ENCODE data around the gene TMSB15B. TPM values are rescaled to one million over a fixed set of nuclear protein-coding genes. Genes with fewer than 3 reads are reported as not detected.
"Not testable (repeated sequence)": the region's sequence is repeated elsewhere in the genome, so short reads cannot be mapped to it uniquely, and the experiment has no call there.

The TMSB15B gene
- total and polyA plus RNA-seq, 4 experiments from 2014 or later: 4.5 to 6.5 (median 6.3) TPM

DNA sequence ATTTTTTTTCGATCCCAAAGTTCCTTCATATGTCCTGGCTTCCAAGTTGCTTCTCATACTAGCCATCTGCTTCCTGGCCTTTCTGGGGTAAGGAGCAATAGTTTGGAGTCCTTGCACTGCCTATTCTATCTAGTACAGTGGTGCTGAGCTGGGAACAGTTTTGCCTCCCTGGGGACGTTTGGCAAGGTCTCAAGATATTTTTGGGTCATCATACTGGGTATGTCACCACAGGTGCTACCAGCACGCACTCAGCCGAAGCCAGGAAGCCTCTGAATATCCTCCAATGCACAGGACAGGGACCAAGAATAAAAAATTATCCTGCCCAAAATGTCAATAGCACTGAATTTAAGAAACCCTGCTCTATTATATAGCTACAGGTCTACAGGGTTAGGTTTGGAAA is 35.4 kb upstream of the TMSB15B start:
- intact Hi-C loops (cut with micrococcal nuclease): no loop called here
- H3K36me3 ChIP-seq (ENCODE audit: insufficient read depth, low read length): no peaks in the 10 kb centered on the region
- Mint-ChIP-seq H3K36me3 (peaks cover 0 to 3% of the 10 kb centered on the region in 2 donors), H3K27me3 (no peaks in the 10 kb centered on the region), H3K4me3 (no peak overlapping the region), H3K9me3 (no peaks in the 10 kb centered on the region), H3K4me1 (peaks cover 5 to 9% (median 6%) of the 10 kb centered on the region in 4 donors), H3K27ac (no peak overlapping the region)
- no peak overlapping the region for H3K4me3 ChIP-seq (ENCODE audit: low read length in 2 of 2)
- H3K27ac ChIP-seq (ENCODE audit: low read depth, low read length): no peak overlapping the region
- no peak for DNase-seq
- no peaks in the 10 kb centered on the region for H3K27me3 ChIP-seq (ENCODE audit: insufficient read depth, low read length)
- POLR2A ChIA-PET (ENCODE audit: partially characterized antibody): no interaction called here
- CTCF ChIA-PET (ENCODE audit: partially characterized antibody): interaction anchor here (1.4 kb wide), 1 partner anchor 15 kb away, joined by 3 read pairs; no protein-coding TSS in a partner anchor
- H3K4me1 ChIP-seq (ENCODE audit: insufficient read depth, low read length): no peaks in the 10 kb centered on the region
- H3K9me3 ChIP-seq (ENCODE audit: control insufficient read depth in 1 of 2, low read length in 2 of 2): no peaks in the 10 kb centered on the region

DNA sequence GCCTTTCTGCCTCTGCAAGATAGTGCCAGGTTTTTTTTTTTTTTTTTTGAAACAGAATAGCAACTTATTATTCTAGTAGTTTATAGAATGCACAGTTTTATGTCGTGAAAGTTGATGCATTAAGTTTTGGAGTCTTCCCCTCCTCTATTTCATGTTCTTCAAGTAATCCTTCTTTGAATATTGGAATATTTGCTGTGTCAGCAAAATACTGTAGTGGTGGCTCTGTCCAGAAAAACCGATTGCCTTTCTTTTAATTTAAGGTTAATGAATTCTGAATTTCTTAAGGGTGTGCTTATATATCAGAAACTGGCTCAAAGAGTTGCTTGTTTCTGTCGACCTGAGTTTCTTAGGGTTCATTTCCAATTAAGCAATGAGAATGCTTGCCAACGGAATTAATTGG is 34.8 kb upstream of the TMSB15B start:
- CTCF ChIA-PET (ENCODE audit: partially characterized antibody): interaction anchor here (1.4 kb wide), 1 partner anchor 14 kb away, joined by 3 read pairs; no protein-coding TSS in a partner anchor
- no peaks in the 10 kb centered on the region for H3K36me3 ChIP-seq (ENCODE audit: insufficient read depth, low read length)
- POLR2A ChIA-PET (ENCODE audit: partially characterized antibody): no interaction called here

DNA sequence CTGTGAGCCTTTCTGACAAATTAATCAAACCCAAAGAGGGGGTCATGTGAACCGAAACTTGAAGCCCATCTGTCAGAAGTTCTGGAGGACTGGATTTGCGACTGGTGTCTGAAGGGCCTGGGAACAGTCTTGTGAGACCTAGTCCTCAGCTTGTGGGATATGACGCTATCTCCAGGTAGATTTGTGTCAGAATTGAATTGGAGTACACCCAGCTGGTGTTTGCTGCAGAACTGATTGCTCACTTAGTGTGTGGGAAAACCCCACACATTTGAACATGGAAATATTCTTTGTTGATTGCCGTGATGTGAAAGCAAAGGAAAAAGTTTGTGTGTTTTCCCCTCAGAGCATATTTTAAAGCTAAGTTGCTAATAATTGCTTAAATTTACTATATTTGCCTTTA is 30.3 kb upstream of the TMSB15B start:
- Histone ChIP-seq H3K27ac (ENCODE audit: low read depth, low read length) (no peak overlapping the region), H3K9me3 (ENCODE audit: control insufficient read depth in 1 of 2, low read length in 2 of 2) (no peaks in the 10 kb centered on the region), H3K4me1 (ENCODE audit: insufficient read depth, low read length) (no peaks in the 10 kb centered on the region), H3K27me3 (ENCODE audit: insufficient read depth, low read length) (no peaks in the 10 kb centered on the region), H3K4me3 (ENCODE audit: low read length in 2 of 2) (no peak overlapping the region), H3K36me3 (ENCODE audit: insufficient read depth, low read length) (no peaks in the 10 kb centered on the region)
- ChIA-PET POLR2A (ENCODE audit: partially characterized antibody) (no interaction called here), CTCF (ENCODE audit: partially characterized antibody) (interaction anchor here (1.3 kb wide), 1 partner anchor 13 kb away, joined by 4 read pairs; no protein-coding TSS in a partner anchor)
- no peaks in the 10 kb centered on the region for H3K27me3 Mint-ChIP-seq
- peak overlapping the region in 1 of 8 donors; percentile 31 for H3K4me3 Mint-ChIP-seq
- peaks cover 0 to 2% (median 0%) of the 10 kb centered on the region in 8 donors for H3K9me3 Mint-ChIP-seq
- H3K27ac Mint-ChIP-seq: no peak overlapping the region
- DNase-seq: no peak
- peaks cover 0 to 4% (median under 1%) of the 10 kb centered on the region in 4 donors for H3K4me1 Mint-ChIP-seq
- intact Hi-C loops (cut with micrococcal nuclease): no loop called here
- peaks cover 0 to 3% of the 10 kb centered on the region in 2 donors for H3K36me3 Mint-ChIP-seq

More for the DNA sequence above, 34.8 kb upstream of the TMSB15B start:
- H3K4me1 Mint-ChIP-seq: peaks cover 4 to 6% (median 4%) of the 10 kb centered on the region in 4 donors
- H3K4me3 Mint-ChIP-seq: no peak overlapping the region
- Histone ChIP-seq H3K4me1 (ENCODE audit: insufficient read depth, low read length) (no peaks in the 10 kb centered on the region), H3K9me3 (ENCODE audit: control insufficient read depth in 1 of 2, low read length in 2 of 2) (no peaks in the 10 kb centered on the region), H3K4me3 (ENCODE audit: low read length in 2 of 2) (no peak overlapping the region), H3K27ac (ENCODE audit: low read depth, low read length) (no peak overlapping the region), H3K27me3 (ENCODE audit: insufficient read depth, low read length) (no peaks in the 10 kb centered on the region)
- H3K36me3 Mint-ChIP-seq: peaks cover 0 to 3% of the 10 kb centered on the region in 2 donors
- H3K27ac Mint-ChIP-seq: no peak overlapping the region
- DNase-seq: no peak
- H3K9me3 Mint-ChIP-seq: peaks cover 0 to 2% (median 0%) of the 10 kb centered on the region in 8 donors
- intact Hi-C loops (cut with micrococcal nuclease): no loop called here
- no peaks in the 10 kb centered on the region for H3K27me3 Mint-ChIP-seq

DNA sequence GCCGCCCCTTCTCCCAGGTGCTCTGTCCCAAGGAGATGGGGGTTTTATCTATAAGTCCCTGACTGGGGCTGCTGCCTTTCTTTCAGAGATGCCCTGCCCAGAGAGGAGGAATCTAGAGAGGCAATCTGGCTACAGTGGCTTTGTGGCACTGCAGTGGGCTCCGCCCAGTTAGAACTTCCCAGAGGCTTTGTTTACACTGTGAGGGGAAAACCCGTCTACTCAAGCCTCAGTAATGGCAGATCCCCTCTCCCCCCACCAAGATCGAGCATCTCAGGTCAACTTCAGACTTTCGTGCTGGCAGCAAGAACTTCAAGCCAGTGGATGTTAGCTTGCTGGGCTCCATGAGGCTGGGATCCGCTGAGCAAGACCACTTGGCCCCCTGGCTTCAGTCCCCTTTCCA is 22.2 kb upstream of the TMSB15B start:
- ChIA-PET POLR2A (ENCODE audit: partially characterized antibody) (interaction anchor here (1.2 kb wide), 1 partner anchor 21 kb away, joined by 4 read pairs; no protein-coding TSS in a partner anchor), CTCF (ENCODE audit: partially characterized antibody) (interaction anchor here (1.2 to 4.2 kb wide), 5 partner anchors 9 to 95 kb away, joined by 3 to 37 read pairs (median 5); no protein-coding TSS in a partner anchor)
- H3K4me1 ChIP-seq (ENCODE audit: insufficient read depth, low read length); H3K36me3 ChIP-seq (ENCODE audit: insufficient read depth, low read length); H3K4me3 Mint-ChIP-seq; DNase-seq; H3K27ac ChIP-seq (ENCODE audit: low read depth, low read length); H3K9me3 ChIP-seq (ENCODE audit: control insufficient read depth in 1 of 2, low read length in 2 of 2); H3K27me3 Mint-ChIP-seq; H3K27ac Mint-ChIP-seq; intact Hi-C loops (cut with micrococcal nuclease); H3K36me3 Mint-ChIP-seq; H3K4me3 ChIP-seq (ENCODE audit: low read length in 2 of 2); H3K27me3 ChIP-seq (ENCODE audit: insufficient read depth, low read length); H3K9me3 Mint-ChIP-seq: not testable (repeated sequence)
- H3K4me1 Mint-ChIP-seq: peaks cover 9 to 26% (median 13%) of the 10 kb centered on the region in 4 donors

DNA sequence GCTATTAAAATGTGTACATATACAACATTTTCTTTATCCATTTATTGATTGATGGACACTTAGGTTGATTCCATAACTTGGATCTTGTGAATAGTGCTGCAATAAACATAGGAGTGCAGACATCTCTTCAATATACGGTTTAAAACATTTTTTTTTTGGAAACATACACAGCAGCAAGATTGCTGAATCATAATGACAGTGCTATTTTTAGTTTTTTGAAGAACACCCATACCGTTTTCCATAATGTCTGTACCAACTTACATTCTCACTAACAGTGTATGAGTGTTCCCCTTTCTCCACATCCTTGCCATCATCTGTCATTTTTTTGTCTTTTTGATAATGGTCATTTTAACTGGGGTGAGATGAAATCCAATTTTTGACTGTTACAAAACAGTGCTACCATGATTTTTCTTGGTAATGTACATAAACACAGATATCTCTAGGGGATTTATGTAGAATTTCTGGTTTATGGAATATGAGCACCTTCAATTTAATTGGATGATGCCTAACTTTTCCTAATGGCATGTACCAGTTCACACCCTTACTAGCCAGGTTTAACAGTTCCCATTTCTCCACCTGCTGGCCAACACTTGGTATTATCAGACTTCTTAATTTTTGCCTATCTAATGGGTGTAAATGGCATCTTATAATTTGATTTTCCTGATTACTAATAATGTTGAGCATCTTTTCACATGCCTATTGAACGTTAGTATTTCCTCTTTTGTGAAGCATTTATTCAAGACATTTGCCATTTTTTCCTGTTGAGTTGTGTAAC is 21.0 kb upstream of the TMSB15B start:
- H3K4me1 Mint-ChIP-seq: peaks cover 9 to 26% (median 13%) of the 10 kb centered on the region in 4 donors
- H3K4me3 Mint-ChIP-seq: no peak overlapping the region
- ChIA-PET CTCF (ENCODE audit: partially characterized antibody) (interaction anchor here (0.8 to 4.2 kb wide), 8 partner anchors 8 to 97 kb away, joined by 3 to 37 read pairs (median 4); no protein-coding TSS in a partner anchor), POLR2A (ENCODE audit: partially characterized antibody) (interaction anchor here (1.5 kb wide), 1 partner anchor 23 kb away, joined by 4 read pairs; no protein-coding TSS in a partner anchor)
- no peak overlapping the region for H3K4me3 ChIP-seq (ENCODE audit: low read length in 2 of 2)
- H3K27me3 Mint-ChIP-seq: no peaks in the 10 kb centered on the region
- intact Hi-C loops (cut with micrococcal nuclease): loop anchor here (1.0 kb wide), 2 partner anchors 23 to 96 kb away; no protein-coding TSS in a partner anchor
- no peaks in the 10 kb centered on the region for H3K9me3 Mint-ChIP-seq
- no peaks in the 10 kb centered on the region for H3K36me3 Mint-ChIP-seq
- H3K27ac Mint-ChIP-seq: peak overlapping the region in 1 of 7 donors; percentile 8
- no peaks in the 10 kb centered on the region for H3K36me3 ChIP-seq (ENCODE audit: insufficient read depth, low read length)
- H3K4me1 ChIP-seq (ENCODE audit: insufficient read depth, low read length): no peaks in the 10 kb centered on the region
- H3K27ac ChIP-seq (ENCODE audit: low read depth, low read length): no peak overlapping the region
- no peaks in the 10 kb centered on the region for H3K27me3 ChIP-seq (ENCODE audit: insufficient read depth, low read length)
- peak in 3 of 5 donors; percentile 12 to 22 (median 14) for DNase-seq
- H3K9me3 ChIP-seq (ENCODE audit: control insufficient read depth in 1 of 2, low read length in 2 of 2): no peaks in the 10 kb centered on the region

DNA sequence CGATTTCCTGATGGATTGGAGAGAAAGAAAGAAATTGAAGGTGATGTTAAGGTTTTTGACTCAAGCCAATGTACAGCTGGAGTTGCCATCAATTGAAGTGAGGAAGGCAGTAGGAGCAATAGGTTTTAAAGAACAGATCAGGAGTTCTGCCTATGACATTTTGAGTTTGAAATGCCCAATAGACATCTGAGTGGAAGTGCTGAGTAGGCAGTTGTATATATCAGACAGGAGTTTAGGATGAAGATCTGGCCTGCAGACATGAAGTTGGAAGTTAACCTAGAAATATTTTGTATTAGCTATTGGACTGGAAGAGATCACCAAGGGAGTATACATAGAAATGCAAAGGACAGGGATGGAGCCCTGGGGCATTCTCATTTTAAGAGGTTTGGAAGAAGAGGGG is 12.9 kb upstream of the TMSB15B start:
- ChIA-PET CTCF (ENCODE audit: partially characterized antibody) (interaction anchor here (1.1 kb wide), 1 partner anchor 9 kb away, joined by 3 read pairs; no protein-coding TSS in a partner anchor), POLR2A (ENCODE audit: partially characterized antibody) (no interaction called here)
- no peaks in the 10 kb centered on the region for H3K9me3 ChIP-seq (ENCODE audit: control insufficient read depth in 1 of 2, low read length in 2 of 2)
- H3K4me1 ChIP-seq (ENCODE audit: insufficient read depth, low read length): no peaks in the 10 kb centered on the region
- Mint-ChIP-seq H3K4me3 (no peak overlapping the region), H3K4me1 (no peaks in the 10 kb centered on the region), H3K36me3 (no peaks in the 10 kb centered on the region), H3K27ac (no peak overlapping the region), H3K9me3 (no peaks in the 10 kb centered on the region), H3K27me3 (no peaks in the 10 kb centered on the region)
- no peaks in the 10 kb centered on the region for H3K27me3 ChIP-seq (ENCODE audit: insufficient read depth, low read length)
- no peak overlapping the region for H3K4me3 ChIP-seq (ENCODE audit: low read length in 2 of 2)
- H3K27ac ChIP-seq (ENCODE audit: low read depth, low read length): no peak overlapping the region
- no peaks in the 10 kb centered on the region for H3K36me3 ChIP-seq (ENCODE audit: insufficient read depth, low read length)
- DNase-seq: no peak
- intact Hi-C loops (cut with micrococcal nuclease): no loop called here

DNA sequence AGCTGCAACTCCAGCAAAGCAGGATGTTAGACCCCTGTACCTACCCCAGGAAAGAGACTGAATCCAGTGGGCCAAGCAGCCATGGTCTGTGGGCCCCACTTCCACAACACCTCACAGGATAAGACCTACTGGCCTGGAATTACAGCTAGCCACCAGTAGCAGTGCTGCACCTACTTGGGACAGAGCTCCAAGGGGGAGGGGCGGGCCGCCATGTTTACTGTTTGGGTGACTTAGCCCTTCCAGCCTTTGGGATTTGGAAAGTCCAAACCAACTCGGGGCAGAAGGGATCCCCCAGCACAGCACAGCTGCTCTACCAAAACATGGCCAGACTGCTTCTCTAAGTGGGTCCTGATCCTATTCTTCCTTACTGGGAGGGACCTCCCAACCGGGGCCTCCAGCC is 9.1 kb upstream of the TMSB15B start:
- intact Hi-C loops (cut with micrococcal nuclease): no loop called here
- Mint-ChIP-seq H3K4me1 (no peaks in the 10 kb centered on the region), H3K27ac (no peak overlapping the region), H3K4me3 (no peak overlapping the region), H3K36me3 (no peaks in the 10 kb centered on the region), H3K27me3 (no peaks in the 10 kb centered on the region), H3K9me3 (no peaks in the 10 kb centered on the region)
- no peaks in the 10 kb centered on the region for H3K27me3 ChIP-seq (ENCODE audit: insufficient read depth, low read length)
- no peak for DNase-seq
- no peak overlapping the region for H3K4me3 ChIP-seq (ENCODE audit: low read length in 2 of 2)
- no peaks in the 10 kb centered on the region for H3K36me3 ChIP-seq (ENCODE audit: insufficient read depth, low read length)
- ChIA-PET CTCF (ENCODE audit: partially characterized antibody) (no interaction called here), POLR2A (ENCODE audit: partially characterized antibody) (no interaction called here)
- no peaks in the 10 kb centered on the region for H3K9me3 ChIP-seq (ENCODE audit: control insufficient read depth in 1 of 2, low read length in 2 of 2)
- H3K27ac ChIP-seq (ENCODE audit: low read depth, low read length): no peak overlapping the region
- no peaks in the 10 kb centered on the region for H3K4me1 ChIP-seq (ENCODE audit: insufficient read depth, low read length)
